A549 (cell line): ENCODE results near the gene NEGR1.

Source experiments
- CHD2 ChIP-seq: fragments of 150-350 bp; IDR thresholded peaks from 2 replicates; pipeline ENCODE4 v1.6.1; 2014; ENCODE audit warnings: low read length; ENCODE audit not compliant: partially characterized antibody
- EP300 ChIP-seq, 2 experiments: fragments of >200 bp; sonication (Bioruptor Twin); formaldehyde crosslinking; IDR thresholded peaks; 2 replicates in 1 of 2; 3 replicates in 1 of 2; pipeline ENCODE4 v1.6.1; 2016 to 2017
- FOSB ChIP-seq: fragments of 250-450 bp; sonication (Bioruptor Pico); IDR thresholded peaks from 2 replicates; pipeline ENCODE4 v1.5.0; 2020; ENCODE audit warnings: mild to moderate bottlenecking, moderate library complexity
- KDM1A ChIP-seq: fragments of 200-600 bp; sonication (generic); IDR thresholded peaks from 2 replicates; pipeline ENCODE4 v1.6.1; 2016; ENCODE audit warnings: low read depth, mild to moderate bottlenecking
- MAFK ChIP-seq: fragments of 450-650 bp; IDR thresholded peaks from 2 replicates; pipeline ENCODE4 v1.6.1; 2014; ENCODE audit not compliant: partially characterized antibody
- TF ChIP-seq, protein P1 (sequence below): fragments of >200 bp; sonication (Bioruptor Twin); formaldehyde crosslinking; IDR thresholded peaks from 3 replicates; pipeline ENCODE4 v1.5.1; 2016
- TF ChIP-seq, protein P2 (sequence below): fragments of 200-600 bp; sonication (generic); IDR thresholded peaks from 2 replicates; pipeline ENCODE4 v1.6.1; 2016; ENCODE audit warnings: antibody characterized with exemption, mild to moderate bottlenecking, moderate library complexity

DNA sequence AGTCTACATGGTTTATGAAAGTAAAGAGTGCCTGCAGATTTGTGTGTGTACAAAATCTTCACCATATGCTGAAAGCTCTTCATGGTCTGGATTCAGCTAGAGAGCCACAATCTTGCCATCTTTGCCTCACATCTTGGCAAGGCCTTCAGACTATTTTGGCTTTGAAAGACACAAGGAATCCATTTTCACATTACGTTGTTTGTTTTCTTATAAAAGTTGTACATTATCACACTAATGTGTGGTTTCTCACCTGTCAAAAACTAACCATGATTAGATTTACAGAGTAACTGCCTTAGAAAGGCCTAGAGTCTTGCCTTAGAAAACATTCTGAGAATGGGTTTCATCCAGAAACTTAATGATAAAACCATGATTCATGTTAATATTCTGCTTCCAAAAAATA is 494.6 kb downstream of the NEGR1 start:
- TF ChIP-seq FOSB (CRISPR knock-in tag) (no peak), MAFK (no peak), CHD2 (no peak), KDM1A (no peak), EP300 (IDR thresholded peaks at IDR 0.05) (no peak)
- TF ChIP-seq, protein P1, sequence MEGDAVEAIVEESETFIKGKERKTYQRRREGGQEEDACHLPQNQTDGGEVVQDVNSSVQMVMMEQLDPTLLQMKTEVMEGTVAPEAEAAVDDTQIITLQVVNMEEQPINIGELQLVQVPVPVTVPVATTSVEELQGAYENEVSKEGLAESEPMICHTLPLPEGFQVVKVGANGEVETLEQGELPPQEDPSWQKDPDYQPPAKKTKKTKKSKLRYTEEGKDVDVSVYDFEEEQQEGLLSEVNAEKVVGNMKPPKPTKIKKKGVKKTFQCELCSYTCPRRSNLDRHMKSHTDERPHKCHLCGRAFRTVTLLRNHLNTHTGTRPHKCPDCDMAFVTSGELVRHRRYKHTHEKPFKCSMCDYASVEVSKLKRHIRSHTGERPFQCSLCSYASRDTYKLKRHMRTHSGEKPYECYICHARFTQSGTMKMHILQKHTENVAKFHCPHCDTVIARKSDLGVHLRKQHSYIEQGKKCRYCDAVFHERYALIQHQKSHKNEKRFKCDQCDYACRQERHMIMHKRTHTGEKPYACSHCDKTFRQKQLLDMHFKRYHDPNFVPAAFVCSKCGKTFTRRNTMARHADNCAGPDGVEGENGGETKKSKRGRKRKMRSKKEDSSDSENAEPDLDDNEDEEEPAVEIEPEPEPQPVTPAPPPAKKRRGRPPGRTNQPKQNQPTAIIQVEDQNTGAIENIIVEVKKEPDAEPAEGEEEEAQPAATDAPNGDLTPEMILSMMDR, result no peak
- TF ChIP-seq, protein P2, sequence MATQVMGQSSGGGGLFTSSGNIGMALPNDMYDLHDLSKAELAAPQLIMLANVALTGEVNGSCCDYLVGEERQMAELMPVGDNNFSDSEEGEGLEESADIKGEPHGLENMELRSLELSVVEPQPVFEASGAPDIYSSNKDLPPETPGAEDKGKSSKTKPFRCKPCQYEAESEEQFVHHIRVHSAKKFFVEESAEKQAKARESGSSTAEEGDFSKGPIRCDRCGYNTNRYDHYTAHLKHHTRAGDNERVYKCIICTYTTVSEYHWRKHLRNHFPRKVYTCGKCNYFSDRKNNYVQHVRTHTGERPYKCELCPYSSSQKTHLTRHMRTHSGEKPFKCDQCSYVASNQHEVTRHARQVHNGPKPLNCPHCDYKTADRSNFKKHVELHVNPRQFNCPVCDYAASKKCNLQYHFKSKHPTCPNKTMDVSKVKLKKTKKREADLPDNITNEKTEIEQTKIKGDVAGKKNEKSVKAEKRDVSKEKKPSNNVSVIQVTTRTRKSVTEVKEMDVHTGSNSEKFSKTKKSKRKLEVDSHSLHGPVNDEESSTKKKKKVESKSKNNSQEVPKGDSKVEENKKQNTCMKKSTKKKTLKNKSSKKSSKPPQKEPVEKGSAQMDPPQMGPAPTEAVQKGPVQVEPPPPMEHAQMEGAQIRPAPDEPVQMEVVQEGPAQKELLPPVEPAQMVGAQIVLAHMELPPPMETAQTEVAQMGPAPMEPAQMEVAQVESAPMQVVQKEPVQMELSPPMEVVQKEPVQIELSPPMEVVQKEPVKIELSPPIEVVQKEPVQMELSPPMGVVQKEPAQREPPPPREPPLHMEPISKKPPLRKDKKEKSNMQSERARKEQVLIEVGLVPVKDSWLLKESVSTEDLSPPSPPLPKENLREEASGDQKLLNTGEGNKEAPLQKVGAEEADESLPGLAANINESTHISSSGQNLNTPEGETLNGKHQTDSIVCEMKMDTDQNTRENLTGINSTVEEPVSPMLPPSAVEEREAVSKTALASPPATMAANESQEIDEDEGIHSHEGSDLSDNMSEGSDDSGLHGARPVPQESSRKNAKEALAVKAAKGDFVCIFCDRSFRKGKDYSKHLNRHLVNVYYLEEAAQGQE, result no peak
